MM.1S (cell line): ENCODE results near the gene SLC7A8.
"Not testable (repeated sequence)": the region's sequence is repeated elsewhere in the genome, so short reads cannot be mapped to it uniquely, and the experiment has no call there.

Source experiments
- EZH2 ChIP-seq: fragments of 300-600 bp; sonication (generic); optimal IDR thresholded peaks from 2 replicates; pipeline ENCODE3; 2017; ENCODE audit warnings: low read depth, mild to moderate bottlenecking, antibody characterized with exemption, low read length, mixed read lengths
- EZH2phosphoT487 ChIP-seq: fragments of 300-600 bp; sonication (generic); IDR thresholded peaks from 2 replicates; pipeline ENCODE4 v1.6.1; 2018; ENCODE audit warnings: antibody characterized with exemption, low read length
- TF ChIP-seq, protein P1 (sequence below): fragments of 300-600 bp; sonication (generic); IDR thresholded peaks from 2 replicates; pipeline ENCODE4 v1.5.1; 2016; ENCODE audit warnings: antibody characterized with exemption, low read length, mixed read lengths

DNA sequence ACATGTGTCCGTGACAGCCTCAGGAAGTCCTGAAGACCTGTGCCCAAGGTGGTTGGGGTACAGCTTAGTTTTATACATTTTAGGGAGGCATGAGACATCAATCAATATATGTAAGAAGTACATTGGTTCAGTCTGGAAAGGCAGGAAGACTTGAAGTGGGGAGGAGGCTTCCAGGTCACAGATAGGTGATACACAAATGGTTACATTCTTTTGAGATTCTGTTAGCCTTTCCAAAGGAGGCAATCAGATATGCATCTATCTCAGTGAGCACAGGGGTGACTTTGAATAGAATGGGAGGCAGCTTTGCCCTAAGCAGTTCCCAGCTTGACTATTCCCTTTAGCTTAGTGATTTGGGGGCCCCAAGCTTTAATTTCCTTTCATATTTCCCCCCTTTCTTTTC, 15.7 kb upstream of the SLC7A8 start:
- TF ChIP-seq, protein P1, sequence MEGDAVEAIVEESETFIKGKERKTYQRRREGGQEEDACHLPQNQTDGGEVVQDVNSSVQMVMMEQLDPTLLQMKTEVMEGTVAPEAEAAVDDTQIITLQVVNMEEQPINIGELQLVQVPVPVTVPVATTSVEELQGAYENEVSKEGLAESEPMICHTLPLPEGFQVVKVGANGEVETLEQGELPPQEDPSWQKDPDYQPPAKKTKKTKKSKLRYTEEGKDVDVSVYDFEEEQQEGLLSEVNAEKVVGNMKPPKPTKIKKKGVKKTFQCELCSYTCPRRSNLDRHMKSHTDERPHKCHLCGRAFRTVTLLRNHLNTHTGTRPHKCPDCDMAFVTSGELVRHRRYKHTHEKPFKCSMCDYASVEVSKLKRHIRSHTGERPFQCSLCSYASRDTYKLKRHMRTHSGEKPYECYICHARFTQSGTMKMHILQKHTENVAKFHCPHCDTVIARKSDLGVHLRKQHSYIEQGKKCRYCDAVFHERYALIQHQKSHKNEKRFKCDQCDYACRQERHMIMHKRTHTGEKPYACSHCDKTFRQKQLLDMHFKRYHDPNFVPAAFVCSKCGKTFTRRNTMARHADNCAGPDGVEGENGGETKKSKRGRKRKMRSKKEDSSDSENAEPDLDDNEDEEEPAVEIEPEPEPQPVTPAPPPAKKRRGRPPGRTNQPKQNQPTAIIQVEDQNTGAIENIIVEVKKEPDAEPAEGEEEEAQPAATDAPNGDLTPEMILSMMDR, result not testable (repeated sequence)
- not testable (repeated sequence) for TF ChIP-seq EZH2phosphoT487, EZH2
